ENCODE results near the gene BCL2. TPM values are rescaled to one million over a fixed set of nuclear protein-coding genes. Genes with fewer than 3 reads are reported as not detected.

BCL2 gene
- total and polyA plus RNA-seq, 8 donors, result 6.3 to 11.3 (median 10.8) TPM

DNA sequence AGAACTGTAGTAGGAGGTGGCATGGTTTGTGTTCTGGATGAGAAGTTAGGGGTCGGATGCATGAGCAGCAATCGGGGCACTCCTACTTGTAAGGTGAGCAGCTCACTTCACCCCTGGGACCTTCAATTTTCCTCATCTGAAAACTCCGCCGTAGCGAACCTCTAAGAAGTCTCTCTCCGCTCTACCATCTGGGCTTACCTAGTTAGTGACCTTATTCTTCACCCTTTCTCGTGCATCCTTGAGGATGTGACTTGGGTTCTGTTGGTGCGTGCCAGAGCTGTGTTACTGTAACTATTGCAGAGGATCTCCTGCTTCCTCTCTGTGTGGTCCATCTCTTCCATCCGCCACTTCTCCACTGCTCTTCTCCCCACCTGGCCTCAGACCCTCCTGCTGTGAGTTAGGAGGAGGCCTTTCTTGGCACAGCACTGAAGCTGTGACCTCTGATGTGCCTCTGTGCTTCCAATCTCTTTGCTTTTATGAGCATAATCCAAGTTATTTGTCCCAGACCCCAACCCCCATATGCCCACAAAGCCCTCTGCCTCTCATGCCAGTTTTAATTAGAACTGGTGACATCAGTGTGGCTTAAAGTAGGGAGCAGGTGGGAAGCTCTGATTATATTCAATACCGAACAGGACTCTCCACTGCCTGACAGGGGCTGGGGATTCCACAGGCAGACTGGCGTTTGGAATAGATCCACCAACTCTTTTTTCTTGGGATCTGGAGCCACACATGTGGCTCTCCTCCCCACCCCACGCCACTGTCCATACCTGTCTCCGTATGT lies 178.4 kb downstream of the BCL2 start:
- Histone ChIP-seq H3K27ac (no peak overlapping the region), H3K4me1 (peaks cover 0 to 37% of the 10 kb centered on the region in 2 donors), H3K4me3 (no peak overlapping the region), H3K9me3 (no peaks in the 10 kb centered on the region), H3K27me3 (no peaks in the 10 kb centered on the region), H3K36me3 (no peaks in the 10 kb centered on the region)
- DNase-seq, result no peak
- ATAC-seq, result no peak
- no peak for TF ChIP-seq CTCF (IDR thresholded peaks at IDR 0.05)
- intact Hi-C loops (cut with DNase I), result no loop called here

DNA sequence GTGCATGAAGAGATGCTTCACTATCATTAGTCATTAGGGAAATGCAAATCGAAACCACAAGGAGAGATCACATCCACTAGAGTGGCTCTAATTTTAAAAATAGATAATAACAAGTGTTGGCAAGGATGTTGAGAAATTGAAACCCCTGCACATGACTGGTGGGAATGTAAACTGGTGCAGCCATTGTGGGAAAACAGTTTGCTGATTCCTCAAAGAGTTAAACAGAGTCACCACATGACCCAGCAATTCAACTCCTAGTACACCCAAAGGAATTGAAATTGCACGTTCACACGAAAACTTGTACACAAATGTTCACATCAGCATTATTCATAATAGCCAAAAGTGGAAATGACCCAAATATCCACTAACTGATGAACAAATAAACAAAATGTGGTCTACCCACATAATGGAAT lies 179.5 kb downstream of the BCL2 start:
- Histone ChIP-seq H3K9me3 (no peaks in the 10 kb centered on the region), H3K4me1 (peaks cover 0 to 37% of the 10 kb centered on the region in 2 donors), H3K27me3 (no peaks in the 10 kb centered on the region), H3K27ac (no peak overlapping the region), H3K36me3 (no peaks in the 10 kb centered on the region), H3K4me3 (no peak overlapping the region)
- ATAC-seq, result no peak
- no peak for DNase-seq
- intact Hi-C loops (cut with DNase I), result no loop called here
- no peak for TF ChIP-seq CTCF (IDR thresholded peaks at IDR 0.05)

- DNase-seq (no peak), ATAC-seq (peak; percentile 13)
- Histone ChIP-seq H3K4me1 (peaks cover 0 to 37% of the 10 kb centered on the region in 2 donors), H3K9me3 (no peaks in the 10 kb centered on the region), H3K36me3 (no peaks in the 10 kb centered on the region), H3K4me3 (peak overlapping the region in 1 of 2 donors; percentile 8), H3K27ac (peak overlapping the region in 1 of 2 donors; percentile 45), H3K27me3 (no peaks in the 10 kb centered on the region)
- TF ChIP-seq CTCF (IDR thresholded peaks at IDR 0.05), result no peak
- intact Hi-C loops (cut with DNase I), result no loop called here
Observed at GRCh38 chr18:63138436-63139340, 180.9 kb downstream of the BCL2 start.

DNA sequence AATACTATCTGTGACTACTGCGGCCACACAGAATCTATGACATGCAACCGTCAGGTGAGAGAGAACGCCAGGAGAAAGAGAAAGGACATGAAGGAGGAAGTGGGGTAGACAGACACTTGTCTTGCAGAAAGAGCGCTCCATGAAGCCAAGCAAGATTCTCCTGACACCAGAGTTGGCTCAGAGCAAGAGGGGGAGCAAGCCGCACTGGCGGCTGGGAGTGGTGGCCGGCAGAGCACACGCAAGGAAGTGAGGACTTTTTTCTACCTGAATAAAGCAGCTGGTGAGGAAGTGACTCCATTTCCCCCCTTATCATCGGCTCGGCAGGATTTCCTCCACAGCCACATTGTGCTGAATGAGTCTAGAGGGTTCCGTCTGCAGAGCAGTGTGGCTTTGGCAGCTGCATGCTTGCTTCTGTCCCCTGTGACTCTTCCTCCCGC lies 181.6 kb downstream of the BCL2 start:
- Histone ChIP-seq H3K27me3 (no peaks in the 10 kb centered on the region), H3K4me3 (peak overlapping the region in 1 of 2 donors; percentile 8), H3K9me3 (no peaks in the 10 kb centered on the region), H3K4me1 (peaks cover 0 to 37% of the 10 kb centered on the region in 2 donors), H3K27ac (peak overlapping the region in 1 of 2 donors; percentile 45), H3K36me3 (no peaks in the 10 kb centered on the region)
- DNase-seq (no peak), ATAC-seq (peak; percentile 58)
- TF ChIP-seq CTCF (IDR thresholded peaks at IDR 0.05), result no peak
- intact Hi-C loops (cut with DNase I), result no loop called here

DNA sequence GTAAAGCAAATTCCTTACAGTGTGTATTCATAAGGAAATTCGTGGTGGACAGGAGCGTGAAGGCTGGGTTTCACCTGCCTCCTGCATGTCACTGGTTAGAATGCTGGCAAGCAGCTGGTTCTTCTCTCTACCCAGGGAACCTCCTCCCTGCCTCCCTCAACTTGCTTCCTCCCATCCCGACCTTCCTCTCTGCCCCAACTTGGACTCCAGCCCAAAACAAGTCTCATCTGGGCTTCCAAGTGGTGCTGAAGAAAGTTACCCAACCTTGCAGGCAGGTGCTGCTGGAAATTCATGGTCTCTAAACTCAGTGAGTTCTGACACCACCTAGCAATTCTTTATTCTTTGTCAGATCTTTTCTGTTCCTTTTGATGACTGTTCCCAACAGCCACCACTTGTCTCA lies 184.5 kb downstream of the BCL2 start:
- TF ChIP-seq CTCF (IDR thresholded peaks at IDR 0.05), result no peak
- Histone ChIP-seq H3K4me3 (no peak overlapping the region), H3K27ac (no peak overlapping the region), H3K4me1 (peaks cover 0 to 25% of the 10 kb centered on the region in 2 donors), H3K9me3 (no peaks in the 10 kb centered on the region), H3K36me3 (no peaks in the 10 kb centered on the region), H3K27me3 (no peaks in the 10 kb centered on the region)
- intact Hi-C loops (cut with DNase I), result no loop called here
- no peak for ATAC-seq
- DNase-seq, result no peak

All from left lung (tissue), 10 donors.